ENCODE measurements around the gene CLDN1. TPM values are rescaled to one million over a fixed set of nuclear protein-coding genes. Genes with fewer than 3 reads are reported as not detected.
A peak's percentile ranks its signal among the peaks of the same experiment; 100 is the strongest.

CLDN1 gene
- total and polyA plus RNA-seq, 2 of the 4 experiments (the other 2 are of a cell fraction): 4.7 to 7.3 TPM

- Histone ChIP-seq H2BK120ac (ENCODE audit: low read depth, low read length) (no peak overlapping the region), H3K27ac (ENCODE audit: insufficient read depth, low read length) (no peak overlapping the region), H3K4me3 (ENCODE audit: insufficient read depth, low read depth, low read length) (no peak overlapping the region), H4K91ac (ENCODE audit: insufficient read depth, low read depth, low read length) (no peak overlapping the region), H2AK9ac (replicated peaks; ENCODE audit: low read depth, low read length, poor library complexity) (no peak overlapping the region), H3K36me3 (ENCODE audit: control insufficient read depth, insufficient read depth, low read length) (no peaks in the 10 kb centered on the region; the same call in 1 of the 2 replicates), H3K79me1 (ENCODE audit: low read depth in 1 of 2, low read length in 2 of 2) (peaks cover 0 to 5% of the 10 kb centered on the region in 2 experiments; a peak in 1 of 4 replicates), H4K20me1 (ENCODE audit: insufficient read depth, low read length) (no peaks in the 10 kb centered on the region), H2AK5ac (ENCODE audit: low read depth, low read length) (no peak overlapping the region), H2BK15ac (ENCODE audit: low read depth, low read length) (peak overlapping the region; percentile 13; the same call in 1 of the 3 replicates), H3K9ac (ENCODE audit: low read depth, low read length) (no peak overlapping the region), H3K4me1 (ENCODE audit: control insufficient read depth, insufficient read depth, low read length) (peaks cover 3% of the 10 kb centered on the region), H3K23ac (ENCODE audit: low read depth, low read length) (no peak overlapping the region), H2BK20ac (ENCODE audit: low read depth, low read length) (no peak overlapping the region), H4K8ac (ENCODE audit: low read depth in 2 of 2, low read length in 2 of 2) (no peak overlapping the region), H4K5ac (ENCODE audit: low read depth, low read length) (no peak overlapping the region), H3K9me1 (ENCODE audit: insufficient read depth, low read length) (peaks cover 4% of the 10 kb centered on the region; the same call in 1 of the 2 replicates), H2BK5ac (ENCODE audit: low read depth, low read length, poor library complexity, severe bottlenecking) (no peak overlapping the region), H3K4ac (ENCODE audit: low read depth, low read length) (no peak overlapping the region), H3K9me3 (ENCODE audit: control insufficient read depth, insufficient read depth, low read length) (no peaks in the 10 kb centered on the region), H3K56ac (ENCODE audit: extremely low read depth, insufficient read depth, low read length) (no peak overlapping the region), H2AFZ (replicated peaks; ENCODE audit: low read length, poor library complexity) (no peak overlapping the region), H3K18ac (ENCODE audit: low read depth, low read length) (no peak overlapping the region), H3K27me3 (ENCODE audit: control insufficient read depth, insufficient read depth, low read length) (no peaks in the 10 kb centered on the region), H3K4me2 (ENCODE audit: low read depth, low read length) (no peak overlapping the region), H3K14ac (replicated peaks; ENCODE audit: low read depth, low read length) (no peak overlapping the region)
- WGBS, 2 experiments (ENCODE audit: extremely low coverage in 2 of 2, insufficient read length in 1 of 2): no CpG with 5 or more reads among the region's 3 CpGs
- ChIA-PET POLR2A (ENCODE audit: unreplicated experiment) (no interaction called here), CTCF (no interaction called here)
- in situ Hi-C loops (cut with MboI; ENCODE audit: low sequenced_read_pairs): no loop called here
- ATAC-seq (ENCODE audit: low read depth) (no peak), DNase-seq (no peak)
- dilution Hi-C loops (cut with HindIII; ENCODE audit: low sequenced_read_pairs, unreplicated experiment): no loop called here
- intact Hi-C loops (cut with micrococcal nuclease): no loop called here
- TF ChIP-seq SMC3 (IDR thresholded peaks at IDR 0.05; ENCODE audit: low read depth, low read length): no peak
- TF ChIP-seq CEBPB (IDR thresholded peaks at IDR 0.05; ENCODE audit: low read depth, low read length): no peak
- TF ChIP-seq POLR2A (IDR thresholded peaks at IDR 0.05; ENCODE audit: low read depth, low read length): no peak
- TF ChIP-seq MXI1 (IDR thresholded peaks at IDR 0.05; ENCODE audit: borderline replicate concordance, low read depth, low read length): no peak
- no peak for TF ChIP-seq ELK1 (IDR thresholded peaks at IDR 0.05; ENCODE audit: borderline replicate concordance, low read depth, low read length)
- no TSS peak for BruUV-seq (replicated peaks)
Measured at GRCh38 chr3:190306026-190306425, 16.2 kb downstream of the CLDN1 start.

Measured in IMR-90 (cell line).